Hematopoietic multipotent progenitor cell treated with erythropoietin and hydrocortisone succinate and interleukin-3 and kit ligand, for 17 days (in vitro differentiated cells): Measurements from ENCODE around the gene KRT71.

Experiments
- DNase-seq: peaks from one replicate; pipeline ENCODE4 v3.0.0-alpha.2; 2015; ENCODE audit warnings: low spot score

The KRT71 gene

DNA sequence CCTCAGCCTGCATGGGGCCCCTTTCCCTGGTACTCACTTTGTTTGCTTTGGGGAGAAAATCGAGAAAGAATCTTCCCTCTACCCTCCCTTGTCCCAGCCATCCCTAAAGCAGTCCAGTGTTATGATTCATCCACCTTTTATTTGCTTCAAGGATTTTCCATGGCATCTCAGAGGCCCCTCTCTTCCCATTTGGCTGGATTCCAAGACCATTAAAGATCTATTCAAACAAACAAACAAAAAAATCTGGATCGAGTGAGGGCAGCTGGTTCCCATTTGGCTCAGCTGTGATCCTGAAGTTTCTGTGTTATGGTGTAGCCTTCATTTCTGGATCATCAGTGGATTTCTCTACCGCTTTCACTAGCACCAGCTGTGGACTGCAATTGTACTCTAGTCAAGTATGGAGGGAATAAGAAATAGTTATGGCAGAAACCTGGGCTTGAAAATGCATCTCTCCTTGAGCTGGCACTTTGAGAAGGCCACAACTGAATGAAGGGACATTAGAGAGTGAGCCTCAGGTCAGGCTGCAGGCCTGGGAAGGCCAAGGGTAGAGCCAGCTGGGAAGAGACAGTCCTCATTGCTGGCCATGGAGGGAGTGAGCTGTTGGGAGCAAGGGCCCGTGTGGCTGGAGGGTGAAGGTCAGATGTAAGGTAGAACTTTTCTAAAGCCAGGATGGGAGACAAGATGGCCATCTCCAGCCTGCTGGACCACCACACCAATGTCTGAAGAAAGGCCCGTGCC is 13.7 kb downstream of the KRT71 start:
- DNase-seq = no peak

DNA sequence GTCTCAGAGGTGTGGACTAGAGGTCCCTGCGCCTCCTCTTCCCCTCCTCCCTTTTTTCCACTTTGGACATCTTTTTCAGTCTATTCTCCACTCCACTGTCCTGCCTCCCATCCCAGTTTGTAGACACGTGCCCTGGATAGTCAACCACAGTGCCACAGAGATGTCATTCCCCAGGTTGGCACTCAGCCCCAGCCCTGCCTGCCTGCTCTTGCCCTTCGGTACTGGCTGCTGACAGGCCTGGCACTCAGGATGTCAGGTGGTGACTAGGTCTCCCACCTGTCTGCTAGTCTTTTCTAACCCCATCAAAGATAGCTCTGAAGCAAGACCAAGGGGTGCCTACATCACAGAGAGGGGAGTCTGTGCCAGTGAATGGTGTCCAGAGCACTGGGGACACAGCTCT is 15.8 kb downstream of the KRT71 start:
- no peak for DNase-seq

DNA sequence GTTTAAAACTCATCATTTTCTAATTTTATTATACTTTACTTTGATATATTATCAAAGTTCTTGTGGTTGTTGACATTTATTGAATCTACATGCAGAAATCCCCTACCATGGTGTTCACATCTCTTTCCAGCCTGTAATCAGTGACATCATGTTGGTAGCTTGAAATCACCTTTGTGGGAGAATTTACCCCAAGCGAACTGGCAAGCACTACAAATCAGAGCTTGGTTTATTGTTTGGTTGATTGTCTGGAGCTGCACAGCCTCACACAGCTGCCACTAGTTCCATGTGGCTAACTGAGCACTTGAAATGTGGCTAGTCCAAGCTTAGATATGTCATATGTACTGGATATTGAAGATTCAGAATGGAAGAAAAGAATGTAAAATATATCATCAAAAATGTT is 17.4 kb downstream of the KRT71 start:
- DNase-seq = no peak

DNA sequence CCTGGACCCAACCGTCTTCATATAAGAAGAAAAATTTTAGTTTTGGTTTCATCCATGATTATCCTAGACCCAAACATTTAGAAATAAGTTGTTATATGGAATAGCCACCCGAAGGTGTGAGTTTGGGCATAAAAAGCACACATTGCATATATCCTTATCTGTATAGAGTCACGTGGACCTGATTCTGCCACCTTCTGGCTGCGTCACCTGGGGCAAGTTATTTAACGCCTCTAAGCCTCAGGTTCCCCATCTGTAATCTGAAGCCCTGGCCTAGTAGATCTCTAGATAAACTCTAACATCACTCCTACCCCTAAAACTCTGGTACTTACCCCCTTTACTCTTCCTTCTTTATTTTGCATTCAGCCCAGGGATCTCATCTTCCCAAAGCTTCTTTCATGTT is 18.5 kb downstream of the KRT71 start:
- no peak for DNase-seq

DNA sequence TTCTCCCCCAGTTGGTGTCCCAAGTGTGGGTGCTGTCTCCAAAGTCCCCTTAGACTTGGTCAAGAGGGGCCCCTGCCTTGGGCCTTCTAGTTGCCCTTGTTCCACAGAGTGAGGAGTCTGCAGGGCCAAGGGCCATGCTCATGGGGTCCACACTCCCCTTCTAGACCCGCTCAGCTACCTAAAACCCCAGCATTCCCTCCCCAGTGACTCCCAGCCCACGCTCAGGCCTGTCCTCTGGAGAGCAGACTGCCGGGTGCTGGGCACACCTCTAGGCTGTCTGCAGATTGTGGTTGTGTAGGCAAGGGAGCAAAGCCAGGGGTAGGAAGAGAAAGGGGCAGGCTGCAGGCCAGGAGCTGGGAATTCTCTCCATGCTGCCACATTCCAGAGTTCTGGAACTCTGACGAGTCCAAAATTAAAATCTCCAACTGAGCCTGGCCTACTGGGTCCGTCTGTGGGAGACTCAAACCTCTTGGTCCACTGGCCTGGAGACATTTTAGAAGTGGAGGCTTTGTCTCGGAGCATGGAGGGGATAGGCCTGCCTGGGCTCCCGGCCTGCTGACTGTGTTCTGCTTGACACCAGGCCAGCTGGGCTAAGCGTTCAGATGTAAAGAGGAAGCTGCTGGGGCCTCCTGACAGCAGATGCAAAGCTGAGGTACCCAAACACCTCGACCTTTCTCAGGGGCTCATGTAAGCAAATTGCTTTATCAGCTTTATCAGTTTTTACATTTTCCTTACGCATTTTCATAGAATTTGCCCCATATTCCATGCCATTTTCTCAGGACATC is 19.1 kb downstream of the KRT71 start:
- DNase-seq = no peak

DNA sequence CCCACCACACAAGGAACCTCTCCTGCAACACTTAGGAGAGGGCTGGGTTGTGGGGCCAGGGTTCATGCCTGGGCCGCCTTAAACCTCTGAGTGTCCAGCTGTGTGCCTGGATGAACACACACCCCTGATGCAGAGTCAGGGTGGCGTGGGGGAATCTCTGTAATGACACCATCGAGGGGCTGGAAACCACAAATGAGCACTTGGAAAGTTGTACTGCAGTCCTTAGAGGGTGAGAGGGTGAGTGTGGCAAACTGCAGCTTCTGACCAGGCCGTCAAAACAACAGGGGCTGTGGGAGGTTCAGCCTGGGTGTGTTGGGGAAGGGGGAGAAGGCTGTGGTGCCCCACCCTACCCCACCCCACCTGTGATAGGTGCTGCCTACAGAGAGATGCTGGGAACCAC is 20.3 kb downstream of the KRT71 start:
- DNase-seq = no peak

DNA sequence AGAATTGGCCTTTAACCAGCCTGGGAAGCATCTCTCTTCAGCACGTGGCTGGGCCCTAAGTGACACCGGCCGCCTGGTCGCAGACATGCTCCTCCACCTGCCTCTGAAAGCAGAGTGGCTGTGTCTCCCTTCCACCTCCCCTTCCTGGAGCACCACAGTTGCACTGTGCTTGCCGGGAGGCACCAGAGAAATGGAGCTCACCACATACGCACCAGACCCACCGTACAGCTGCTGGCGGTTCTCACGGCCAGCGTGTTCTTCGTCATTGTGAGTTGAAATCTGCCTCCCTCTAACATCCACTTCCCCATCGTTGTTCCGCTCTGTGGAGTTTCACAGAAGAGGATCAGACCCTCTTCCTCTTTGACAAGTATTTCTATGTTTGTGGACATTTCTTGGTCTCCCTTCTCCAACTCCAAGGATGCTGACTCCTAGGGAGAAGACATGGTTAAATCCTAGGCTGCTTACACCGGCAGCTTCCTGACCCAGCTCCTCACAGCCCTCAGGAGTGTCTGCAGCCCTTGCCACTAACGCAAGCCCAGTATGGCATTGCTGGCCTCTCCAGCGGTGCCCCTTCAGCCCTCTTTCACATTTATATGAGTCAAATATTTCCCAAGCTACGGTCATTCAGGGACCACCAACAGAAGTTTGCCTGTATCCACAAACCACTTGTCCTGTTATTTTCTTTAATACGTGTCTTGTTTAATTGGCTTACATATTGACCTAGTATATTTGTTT is 21.2 kb downstream of the KRT71 start:
- DNase-seq = no peak

DNA sequence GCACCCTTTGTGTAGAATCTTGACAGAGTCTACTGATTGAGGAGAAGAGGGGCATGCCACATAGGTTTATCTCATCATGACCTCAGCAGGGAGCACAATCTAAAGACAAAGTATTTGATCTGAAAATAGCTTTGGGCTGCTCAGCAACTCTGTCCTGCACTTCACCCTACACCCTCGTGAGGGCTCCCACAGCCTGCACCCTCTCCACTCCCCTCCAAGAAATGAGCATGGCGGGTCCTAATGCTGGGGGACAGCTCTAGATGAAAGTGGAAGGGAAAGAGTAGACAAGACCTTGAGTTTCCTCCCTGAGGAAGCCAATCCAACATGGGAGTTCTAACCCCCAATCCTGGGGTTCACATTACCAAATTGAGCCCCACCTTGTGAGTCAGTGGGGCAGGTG is 22.0 kb downstream of the KRT71 start:
- no peak for DNase-seq

DNA sequence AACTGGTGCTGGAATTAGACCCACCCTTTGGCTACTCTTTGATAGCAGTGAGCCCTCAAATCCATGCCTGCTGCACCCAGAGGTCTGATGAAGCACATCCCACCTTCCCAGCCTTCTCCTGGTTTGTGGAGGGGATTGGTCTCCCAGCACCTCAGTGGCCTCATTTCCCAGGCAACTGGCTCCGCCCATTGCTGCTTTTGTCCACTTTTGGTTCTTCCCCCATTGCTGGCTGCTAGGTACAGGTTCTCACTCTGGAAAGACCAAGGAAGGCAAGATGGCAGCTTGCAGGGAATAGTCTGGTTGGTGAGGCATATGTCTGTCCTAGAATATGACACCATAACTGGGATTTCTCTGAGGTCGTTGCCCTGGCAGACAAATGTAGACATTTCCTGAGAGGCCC is 22.6 kb downstream of the KRT71 start:
- no peak for DNase-seq

DNA sequence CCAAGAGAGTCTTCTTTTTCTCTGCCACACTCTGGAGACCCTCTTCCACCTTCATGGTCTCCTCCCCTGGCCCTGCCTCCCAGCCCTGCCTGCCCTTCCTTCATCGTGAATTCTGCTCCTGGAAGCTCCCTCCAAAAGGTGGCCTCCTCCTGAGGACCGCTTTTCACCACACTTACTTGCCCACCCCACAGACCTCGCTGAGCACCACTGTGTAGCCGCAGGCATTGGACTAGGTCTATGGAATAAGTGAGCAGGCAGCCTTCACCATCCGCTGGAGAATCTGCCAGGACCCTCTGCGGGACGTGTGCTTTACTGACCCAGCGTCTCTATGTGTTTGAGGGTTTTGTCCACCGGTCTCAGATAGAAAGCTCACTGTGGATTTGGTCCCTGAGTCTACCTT is 23.1 kb downstream of the KRT71 start:
- no peak for DNase-seq

DNA sequence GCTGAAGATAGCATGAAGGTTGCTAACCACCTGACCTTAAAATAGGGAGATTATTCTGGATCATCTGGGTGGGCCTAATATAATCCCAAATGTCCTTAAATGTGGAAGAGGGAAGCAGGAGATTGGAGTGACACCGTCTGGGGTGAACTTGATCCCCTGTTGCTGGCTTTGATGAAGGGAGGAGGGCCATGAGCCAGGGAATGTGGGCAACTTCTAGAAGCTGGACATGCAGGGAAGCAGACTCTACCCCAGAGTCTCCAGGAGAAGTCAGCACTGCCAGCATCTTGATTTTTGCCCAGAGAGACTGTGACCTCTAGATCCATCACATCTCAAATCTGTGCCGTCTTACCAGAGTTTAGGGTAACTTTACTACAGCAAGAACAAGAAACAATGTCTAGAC is 23.5 kb downstream of the KRT71 start:
- no peak for DNase-seq

DNA sequence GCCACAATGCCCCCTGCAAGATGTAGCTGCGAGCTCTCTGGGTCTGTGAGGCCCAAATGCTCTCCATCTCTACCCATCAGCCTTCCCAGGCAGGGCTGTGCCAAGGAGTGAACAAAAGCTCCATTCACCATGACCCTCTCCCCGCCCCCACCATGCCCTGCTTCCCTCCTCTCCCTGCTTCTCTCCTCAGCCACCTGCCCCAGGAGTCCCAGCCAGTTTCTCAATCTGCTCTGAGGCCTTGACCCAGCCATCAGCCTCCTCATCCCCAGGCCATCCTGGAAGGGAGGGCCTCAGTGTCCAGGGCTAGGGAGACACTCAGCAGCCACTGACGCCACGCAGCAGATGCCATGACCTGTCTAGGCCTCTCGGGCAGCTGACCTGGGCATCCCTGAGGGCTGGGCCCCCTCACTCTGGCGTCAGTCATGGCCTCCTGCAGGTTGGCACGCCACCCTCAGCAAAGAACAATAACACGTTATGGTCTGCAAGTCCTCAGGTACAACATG is 24.3 kb downstream of the KRT71 start:
- DNase-seq = no peak

DNA sequence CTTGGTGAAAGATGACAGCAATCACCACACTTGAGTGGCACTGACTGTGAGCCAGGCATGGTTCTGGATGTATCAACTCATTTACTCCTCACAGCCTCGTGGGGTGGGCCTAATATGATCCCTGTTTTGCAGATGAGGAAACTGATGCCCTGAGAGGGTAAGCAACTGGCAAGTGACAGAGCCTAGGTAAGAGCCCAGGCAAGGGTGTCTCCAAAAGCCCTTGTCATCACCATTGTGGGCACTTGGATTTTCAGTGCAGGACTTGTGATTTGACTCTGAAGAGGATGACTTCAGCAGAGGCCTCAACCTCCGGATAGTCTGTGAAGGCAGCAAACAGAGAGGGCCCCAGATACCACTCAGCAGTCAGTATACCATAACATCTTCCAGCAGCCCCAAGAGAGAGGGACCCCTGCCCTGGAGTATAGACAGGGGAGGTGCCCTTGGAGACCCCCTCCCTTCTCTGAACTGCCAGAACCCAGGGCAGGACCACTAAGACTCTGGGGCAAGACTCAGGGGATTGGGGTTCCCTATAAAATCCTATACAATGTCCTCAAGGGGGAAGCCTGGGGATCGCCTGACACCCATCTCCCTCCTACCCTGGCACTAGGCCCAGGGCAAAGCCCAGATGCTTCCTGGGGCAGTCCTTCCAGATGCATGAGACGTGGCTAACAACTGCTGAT is 25.7 kb downstream of the KRT71 start:
- DNase-seq = no peak

DNA sequence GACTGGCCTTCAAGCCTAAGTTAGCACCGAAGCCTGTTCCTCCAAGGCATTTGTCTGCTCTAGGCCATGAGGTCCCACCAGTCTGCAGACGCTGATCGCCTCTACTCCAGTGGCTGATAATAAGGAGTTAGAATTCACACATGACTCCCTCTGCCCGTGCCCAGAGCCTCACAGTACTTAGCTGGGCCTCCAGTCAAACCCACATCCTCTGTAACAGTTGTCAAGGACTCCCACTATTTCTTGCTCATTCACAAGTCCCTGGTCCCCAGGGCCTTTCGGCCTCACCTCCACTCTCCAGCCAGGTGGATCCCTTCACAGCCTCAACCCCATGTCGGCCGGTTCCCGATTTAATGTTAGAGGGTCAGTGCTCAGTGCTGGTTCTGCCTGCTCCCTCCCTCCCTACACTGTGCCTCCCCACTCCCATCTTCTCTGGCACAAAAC is 26.4 kb downstream of the KRT71 start:
- no peak for DNase-seq

DNA sequence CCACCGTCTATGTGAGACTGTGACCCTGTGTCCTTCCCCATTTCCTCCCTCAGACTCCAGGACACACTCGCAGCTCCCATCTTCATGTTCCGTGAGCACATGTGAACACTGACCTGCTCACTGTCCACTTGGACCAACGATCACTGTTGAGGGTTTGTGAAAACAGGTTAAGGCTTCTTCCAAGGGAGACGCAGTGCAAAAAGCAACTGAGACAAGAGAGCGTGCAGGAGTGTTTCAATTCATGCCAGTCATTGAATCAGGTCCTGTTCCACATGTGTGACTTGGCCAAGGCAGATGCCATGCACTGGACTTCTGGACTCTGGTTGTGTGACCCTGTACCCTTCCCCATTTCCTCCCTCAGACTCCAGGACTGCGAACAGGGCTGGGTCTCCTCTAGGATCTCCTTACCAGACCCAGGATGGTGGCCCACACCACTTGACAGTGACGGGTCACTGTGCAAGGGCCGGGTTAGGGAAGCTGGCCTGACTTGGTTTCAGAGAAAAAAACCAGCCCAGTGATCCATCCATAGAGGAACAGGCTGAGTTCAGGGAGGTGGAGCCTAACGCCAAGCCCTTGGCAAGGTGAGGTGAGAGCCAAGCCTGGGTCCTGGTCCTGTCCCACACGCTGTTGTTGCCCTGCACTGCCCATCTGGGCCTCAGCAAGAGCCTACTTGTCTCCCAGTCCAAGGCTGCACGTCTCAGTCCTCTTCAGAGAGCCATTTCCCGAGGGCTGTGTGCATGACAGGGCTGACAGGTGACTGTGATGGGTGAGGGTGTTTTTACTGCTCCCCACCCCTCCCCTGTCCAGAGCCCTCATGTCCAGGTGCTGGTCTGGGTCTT is 27.1 kb downstream of the KRT71 start:
- no peak for DNase-seq

DNA sequence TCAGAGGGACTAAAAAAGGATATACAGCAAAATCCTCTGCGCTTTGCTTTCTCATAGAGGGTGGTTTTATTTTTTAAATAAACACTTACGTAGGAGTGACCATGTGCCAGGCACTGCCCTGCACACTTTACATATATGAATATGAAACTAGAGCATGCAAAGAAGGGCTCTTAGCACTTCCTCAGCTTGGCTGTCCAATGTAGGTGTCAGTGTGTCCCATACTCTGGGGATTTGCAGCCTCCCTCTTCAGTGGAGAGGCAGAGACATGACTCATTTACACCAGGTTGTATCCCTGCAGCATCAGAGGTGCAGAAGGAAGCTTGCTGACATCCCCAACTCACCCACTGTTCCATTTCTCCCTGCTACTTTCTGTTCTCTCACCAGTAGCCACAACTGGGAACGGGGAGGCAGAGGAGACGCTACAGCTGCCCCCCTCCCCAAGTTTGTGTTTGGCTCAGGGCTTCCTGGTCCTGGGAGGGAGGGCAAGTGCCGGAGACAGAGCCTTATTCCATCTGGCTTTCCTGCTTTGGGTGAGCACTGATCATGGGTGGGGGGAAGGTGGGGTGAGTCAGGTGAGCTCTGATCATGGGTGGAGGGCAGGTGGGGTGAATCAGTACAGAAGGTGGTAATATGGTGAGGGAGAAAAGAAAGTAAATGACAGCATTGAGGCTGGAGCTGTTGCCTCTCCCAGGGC is 27.9 kb downstream of the KRT71 start:
- DNase-seq = no peak

DNA sequence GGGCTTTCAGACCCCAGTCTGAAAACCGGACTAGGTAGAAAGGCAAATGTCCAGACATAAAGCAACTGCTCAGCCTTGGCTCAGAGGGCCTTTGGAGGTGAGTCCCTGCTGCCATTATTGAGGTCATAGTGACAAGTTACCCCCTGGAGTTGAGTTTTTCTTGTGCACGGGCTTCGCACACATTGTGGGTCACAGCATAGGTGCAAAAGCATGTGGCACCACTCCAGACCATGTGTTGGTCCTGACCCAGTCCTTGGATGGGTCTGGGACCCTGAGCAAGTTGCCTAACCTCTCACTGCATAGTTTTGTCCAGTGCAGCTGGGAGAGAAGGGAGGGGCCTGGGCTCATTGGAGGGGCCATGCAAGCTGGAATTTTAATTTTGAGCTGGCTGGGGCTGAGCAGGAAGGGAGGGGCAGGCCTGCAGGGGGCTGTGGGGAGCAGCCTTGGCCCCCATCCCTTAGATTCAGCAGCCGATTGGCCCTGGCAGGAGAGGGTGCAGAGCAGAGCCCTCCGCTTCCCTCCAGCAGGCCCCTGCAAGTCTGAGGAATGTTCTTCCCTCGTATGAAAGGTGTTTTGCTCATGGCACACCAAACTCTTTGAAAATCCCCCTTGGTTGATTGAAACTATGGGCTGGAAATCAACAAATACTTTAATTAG is 28.6 kb downstream of the KRT71 start:
- no peak for DNase-seq

DNA sequence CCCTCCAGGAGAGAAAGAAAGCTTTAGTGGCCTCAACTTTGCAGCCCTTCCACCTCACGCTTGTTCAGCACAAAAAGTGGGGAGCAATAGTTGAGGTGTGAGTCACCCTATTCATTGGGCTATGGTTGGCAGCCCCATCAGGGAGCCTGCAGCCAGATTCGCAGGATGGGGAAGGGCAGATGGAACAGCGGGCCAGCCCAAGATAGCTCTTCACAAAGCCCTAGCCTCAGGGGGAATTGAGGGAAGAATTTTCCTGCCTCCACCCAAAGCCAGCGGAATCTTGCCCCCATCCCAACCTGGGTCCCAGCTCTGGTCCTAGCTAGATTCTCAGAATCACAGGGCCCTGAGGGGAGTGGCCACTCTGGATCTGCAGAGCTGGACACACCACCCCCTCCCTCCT is 29.1 kb downstream of the KRT71 start:
- DNase-seq = no peak

DNA sequence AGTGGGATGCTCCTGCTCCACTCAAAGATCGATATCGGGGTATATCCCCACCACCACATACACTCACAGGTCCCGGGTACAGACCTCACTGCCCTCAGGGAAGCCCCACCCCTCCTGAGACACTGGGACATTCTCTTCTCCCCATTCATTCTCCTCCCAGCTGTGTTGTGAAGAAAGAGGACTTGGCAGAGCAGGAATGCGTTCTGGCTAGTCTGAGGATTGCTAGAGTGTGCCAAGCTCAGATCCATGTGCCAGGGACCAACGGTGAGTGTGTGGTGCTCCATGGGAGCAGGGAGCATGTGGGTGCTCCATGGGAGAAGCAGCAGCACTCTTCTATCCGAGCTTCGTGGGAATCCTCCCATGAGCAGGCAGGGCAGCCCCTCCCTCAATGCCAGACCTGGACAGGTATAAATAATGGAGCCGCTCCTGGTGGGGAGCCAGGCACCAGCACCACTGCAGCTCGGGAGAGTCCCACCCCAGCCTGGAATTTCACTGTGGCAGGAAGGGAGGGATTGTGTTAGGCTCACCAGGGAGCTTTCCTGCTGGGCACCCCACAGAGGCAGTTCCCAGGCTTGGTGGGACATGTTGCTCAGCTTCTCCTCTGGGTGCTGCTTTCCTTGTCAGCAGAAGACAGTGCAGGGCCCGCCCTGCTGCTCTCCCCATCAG is 30.5 kb downstream of the KRT71 start:
- DNase-seq = no peak
